Activated CD8-positive, alpha-beta memory T cell treated with anti-CD3 and anti-CD28 coated beads for 36 hours (primary cell): Measurements from ENCODE around the gene RAD21L1. TPM values are rescaled to one million over a fixed set of nuclear protein-coding genes. Genes with fewer than 3 reads are reported as not detected.

Experiments used
- CTCF ChIA-PET: fragments of 350-600 bp; sonication (Branson Sonifier 250); formaldehyde crosslinking; loops from one replicate; lab custom pipeline; 2021; ENCODE audit warnings: antibody characterized with exemption; lab: Charles Lee
- POLR2A ChIA-PET: fragments of 350-600 bp; sonication (Branson Sonifier 250); formaldehyde crosslinking; loops from one replicate; lab custom pipeline; 2021; ENCODE audit warnings: antibody characterized with exemption; lab: Charles Lee
- total RNA-seq, 2 experiments: library from RNA; stranded (reverse); gene quantifications; one replicate each; pipeline ENCODE4 v1.2.3, GENCODE V29; 2021

Gene RAD21L1
- not detected for total RNA-seq

DNA sequence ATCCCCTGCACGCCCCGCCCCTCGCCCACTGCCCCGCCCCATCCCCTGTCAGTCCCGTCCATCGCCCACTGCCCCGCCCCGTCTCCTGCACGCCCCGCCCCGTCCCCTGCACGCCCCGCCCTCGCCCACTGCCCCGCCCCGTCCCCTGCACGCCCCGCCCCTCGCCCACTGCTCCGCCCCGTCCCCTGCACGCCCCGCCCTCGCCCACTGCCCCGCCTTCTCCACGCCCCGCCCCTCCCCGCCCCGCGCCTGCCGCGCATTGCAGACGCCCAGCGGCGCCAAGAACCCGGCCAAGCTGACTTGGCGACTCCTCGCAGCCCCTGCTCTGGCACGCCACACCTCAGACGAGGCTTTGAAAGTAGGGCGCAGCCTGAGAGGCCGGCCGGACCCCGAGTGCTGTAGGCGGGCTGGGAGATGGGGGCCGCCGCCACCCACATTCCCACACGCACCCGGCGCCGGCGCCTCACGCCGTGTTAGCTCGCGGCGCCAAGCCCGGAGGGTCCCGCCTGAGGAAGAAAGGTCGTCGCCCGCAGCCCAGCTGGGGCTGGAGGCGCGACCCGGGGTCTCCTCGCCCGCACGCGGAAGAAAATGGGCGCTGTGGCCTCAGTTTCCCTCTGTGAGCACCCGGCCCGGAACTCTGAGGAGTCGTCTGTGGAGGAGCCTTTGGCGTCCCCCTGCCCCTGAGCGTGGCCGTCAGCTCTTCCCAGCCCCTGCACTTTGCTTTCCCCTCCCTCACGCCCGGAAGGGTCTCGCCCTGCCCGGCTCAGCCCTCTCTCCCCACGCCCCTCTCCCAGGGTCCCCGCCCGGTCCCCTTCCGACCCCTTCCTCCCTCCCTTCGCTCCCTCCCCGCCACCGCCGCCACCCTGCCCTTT, at the start of gene RAD21L1:
RAD21L1 (plus strand) TSS at position 262 of the 872 bp plus-strand sequence. CDS start 2,410 bp downstream, outside the sequence.
- ChIA-PET POLR2A (interaction anchor here (0.5 kb wide), 1 partner anchor 1945 kb away, joined by 9 read pairs; no protein-coding TSS in a partner anchor), CTCF (interaction anchor here (1.2 kb wide), 1 partner anchor 13 kb away, joined by 3 read pairs; no protein-coding TSS in a partner anchor)

DNA sequence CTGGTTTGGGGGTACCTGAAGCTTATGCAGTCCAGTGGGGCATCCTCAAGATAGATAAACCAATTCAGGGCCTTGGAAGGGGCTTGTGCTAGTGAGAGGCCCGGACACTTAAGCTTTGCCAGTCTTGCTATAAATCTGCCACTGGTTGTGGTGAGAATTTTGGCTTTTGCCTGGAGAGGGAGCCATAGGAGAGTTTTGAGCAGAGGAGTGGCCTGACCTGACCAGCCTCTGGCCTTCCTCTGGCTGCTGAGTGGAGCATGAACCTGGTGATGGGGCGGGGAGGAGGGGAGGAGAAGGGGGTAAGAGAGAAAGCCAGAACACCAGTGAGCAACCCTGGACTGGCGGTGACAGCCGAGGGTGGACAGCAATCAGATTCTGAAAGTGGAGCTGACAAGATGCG, 48.2 kb upstream of the RAD21L1 start:
- ChIA-PET CTCF (no interaction called here), POLR2A (no interaction called here)

DNA sequence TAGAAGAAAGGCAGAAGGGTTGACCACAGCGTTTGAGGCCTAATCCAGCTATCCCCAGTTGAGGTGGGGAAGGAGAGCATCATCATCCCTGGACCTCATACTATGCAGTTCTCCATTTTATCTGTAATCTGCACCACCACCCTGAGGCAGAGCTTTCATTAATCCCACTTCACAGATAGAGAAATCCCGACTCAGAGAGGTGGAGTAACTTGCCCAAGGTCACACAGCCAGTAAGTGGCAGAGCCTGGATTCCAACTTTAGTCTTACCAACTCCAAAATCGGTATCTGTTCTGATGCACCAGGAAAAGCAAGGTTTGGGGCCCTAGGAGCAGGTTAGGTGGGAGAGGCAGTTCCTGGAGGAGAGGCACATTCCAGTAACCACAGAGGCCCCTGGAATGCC, 47.7 kb upstream of the RAD21L1 start:
- ChIA-PET CTCF (no interaction called here), POLR2A (no interaction called here)

DNA sequence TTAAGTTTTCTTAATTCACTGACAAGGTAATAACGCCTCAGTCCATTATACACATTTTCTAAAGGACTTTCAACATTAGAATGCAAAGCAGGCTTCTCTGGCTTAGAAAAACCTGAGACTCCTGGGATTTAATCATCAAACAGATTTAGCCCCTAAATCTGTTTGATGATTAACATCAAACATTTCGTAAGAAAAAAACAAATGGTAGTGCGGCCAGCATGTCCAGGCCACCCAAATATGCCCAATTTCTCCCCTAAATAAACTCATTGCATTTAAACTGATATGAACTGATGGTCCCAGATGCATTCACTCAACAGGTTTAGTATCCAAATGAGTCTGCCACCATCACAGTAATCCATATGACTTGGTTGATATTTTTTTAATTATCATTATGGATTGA, 47.2 kb upstream of the RAD21L1 start:
- CTCF ChIA-PET, result no interaction called here
- POLR2A ChIA-PET, result no interaction called here

DNA sequence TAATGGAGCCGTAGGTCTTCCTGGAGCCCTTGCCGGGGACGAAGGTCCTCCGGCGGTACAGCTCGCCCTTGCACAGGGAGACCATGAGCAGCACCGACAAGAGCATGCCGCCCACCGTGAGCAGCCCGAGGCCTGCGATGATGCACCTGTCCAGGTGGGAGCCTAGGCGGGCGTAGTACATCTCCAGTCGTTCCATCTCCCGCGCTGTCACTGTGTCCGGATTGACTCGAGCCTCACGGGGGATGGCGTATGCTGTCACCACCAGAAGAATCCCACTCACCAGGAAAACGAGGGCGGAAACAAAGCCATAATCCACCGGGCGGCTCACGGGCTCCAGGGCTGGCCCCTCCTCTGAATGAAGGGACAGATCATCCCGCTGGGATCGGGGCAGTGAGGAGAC, 44.9 kb upstream of the RAD21L1 start:
- POLR2A ChIA-PET, result no interaction called here
- CTCF ChIA-PET, result no interaction called here

DNA sequence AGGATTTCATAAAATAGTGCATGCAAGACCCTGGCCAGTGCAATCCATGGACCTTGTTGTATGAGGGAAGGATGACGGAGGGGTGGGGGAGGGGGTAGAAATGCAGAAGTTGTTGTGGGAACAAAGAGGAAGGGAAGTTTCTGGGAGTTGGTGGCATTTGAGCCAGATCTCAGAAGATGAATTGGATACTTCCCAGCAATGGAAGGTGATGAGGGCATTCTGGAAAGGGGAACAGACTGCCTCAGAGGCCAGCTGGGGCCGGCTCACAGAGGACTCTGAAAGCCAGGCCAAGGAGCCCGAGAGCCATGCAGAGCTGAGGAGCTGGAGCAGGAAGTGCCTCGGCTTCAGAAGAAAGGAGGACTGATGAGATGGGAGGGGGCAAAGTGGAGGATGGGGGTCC, 43.7 kb upstream of the RAD21L1 start:
- ChIA-PET POLR2A (no interaction called here), CTCF (no interaction called here)

DNA sequence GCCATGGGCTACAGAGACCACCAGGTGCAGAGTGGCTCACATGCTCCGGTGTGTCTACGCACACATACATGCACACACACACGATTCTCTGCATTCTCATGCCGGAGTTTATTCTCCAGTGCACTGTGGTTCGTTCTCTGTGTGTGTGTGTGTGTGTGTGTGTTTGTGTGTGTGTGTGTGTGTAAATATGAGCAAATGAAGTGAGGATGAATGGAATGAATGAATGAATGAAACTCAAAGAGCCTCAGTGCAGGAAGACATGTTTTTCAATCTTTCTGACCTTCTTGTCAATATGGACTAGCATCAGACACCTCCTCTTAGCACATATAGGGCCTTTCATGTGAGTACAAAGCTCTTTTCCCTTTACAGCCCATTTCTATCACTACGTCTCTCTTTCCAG, 42.7 kb upstream of the RAD21L1 start:
- ChIA-PET POLR2A (no interaction called here), CTCF (no interaction called here)

DNA sequence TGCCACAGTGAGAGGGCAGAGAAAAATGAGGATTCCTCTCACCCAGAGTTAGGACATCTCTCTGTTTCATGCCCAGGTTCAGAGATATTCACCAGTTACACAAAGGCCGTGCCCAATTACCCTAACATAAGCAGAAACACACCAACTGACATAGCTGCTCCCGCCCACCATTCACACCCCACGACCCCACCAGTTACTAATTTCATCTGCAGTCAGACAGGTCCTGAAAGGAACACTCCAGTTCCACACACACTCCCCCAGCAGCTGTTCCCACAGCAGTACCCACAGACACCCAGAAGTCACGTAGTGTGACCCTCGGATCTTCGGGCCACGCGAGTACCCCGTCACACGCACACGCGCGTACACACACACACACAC, 41.6 kb upstream of the RAD21L1 start:
- POLR2A ChIA-PET, result no interaction called here
- CTCF ChIA-PET, result no interaction called here

DNA sequence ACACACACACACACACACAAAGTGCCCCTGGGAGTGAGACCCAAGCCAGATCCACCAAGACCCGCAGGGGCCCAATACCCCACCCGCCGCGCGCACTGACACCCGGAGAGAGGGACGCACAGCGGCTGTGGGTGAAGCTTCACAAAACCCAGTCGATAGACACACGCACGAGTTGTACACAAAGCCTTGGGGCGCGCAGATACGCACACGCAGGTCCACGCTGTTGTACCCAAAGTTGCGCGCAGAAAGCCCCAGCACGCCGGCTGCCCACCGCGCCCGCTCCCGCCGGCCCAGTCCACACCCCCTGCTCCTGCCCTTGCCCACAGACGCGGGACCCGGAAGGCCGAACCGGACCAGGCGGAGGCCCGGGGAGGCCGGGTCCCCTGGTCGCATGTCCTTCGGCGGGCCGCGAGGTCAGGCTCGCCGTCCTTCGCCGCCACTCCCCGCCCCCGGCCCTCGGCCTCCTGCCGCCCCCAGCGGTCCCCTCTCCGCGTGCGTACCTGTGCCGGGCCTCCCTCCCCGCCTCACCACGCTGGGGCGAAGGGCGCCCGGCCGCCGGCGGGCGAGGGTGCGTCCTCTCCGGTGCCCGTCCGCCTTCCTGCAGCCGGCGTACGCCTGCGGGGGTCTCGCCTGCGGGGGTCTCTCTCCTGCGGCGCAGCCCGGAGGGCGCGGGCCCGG, 41.1 kb upstream of the RAD21L1 start, which contains the start of gene TMEM74B:
TMEM74B (minus strand) TSS at position 344 of the 678 bp plus-strand sequence. CDS start 1,180 bp downstream, outside the sequence.
- ChIA-PET CTCF (interaction anchor here (0.9 kb wide), 1 partner anchor 73 kb away, joined by 4 read pairs; no protein-coding TSS in a partner anchor), POLR2A (no interaction called here)

DNA sequence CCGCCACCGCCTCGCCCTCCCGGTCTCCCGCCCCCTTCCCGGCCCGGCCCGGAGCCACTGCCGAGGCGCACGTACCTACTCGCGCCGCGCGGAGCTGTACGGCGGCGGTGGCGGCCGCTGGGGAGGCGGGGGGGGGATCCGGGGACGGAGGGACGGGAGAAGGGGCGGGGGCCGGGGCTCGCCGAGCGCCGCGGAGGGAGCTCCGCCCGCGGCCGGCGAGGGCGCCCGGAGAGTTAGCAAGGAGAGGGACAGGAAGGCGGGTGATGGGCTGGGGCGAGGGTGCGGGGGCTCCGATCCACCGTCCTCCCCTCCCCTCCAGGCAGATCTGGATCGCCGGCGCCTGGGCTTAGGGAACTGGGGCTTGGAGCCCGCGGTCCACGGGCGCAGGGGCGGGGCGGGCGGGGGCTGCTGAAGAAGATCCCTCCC, 40.5 kb upstream of the RAD21L1 start:
- POLR2A ChIA-PET, result interaction anchor here (0.5 kb wide), 1 partner anchor 1860 kb away, joined by 4 read pairs; no protein-coding TSS in a partner anchor
- CTCF ChIA-PET, result interaction anchor here (0.9 to 1.3 kb wide), 2 partner anchors 12 to 74 kb away, joined by 4 read pairs; no protein-coding TSS in a partner anchor

DNA sequence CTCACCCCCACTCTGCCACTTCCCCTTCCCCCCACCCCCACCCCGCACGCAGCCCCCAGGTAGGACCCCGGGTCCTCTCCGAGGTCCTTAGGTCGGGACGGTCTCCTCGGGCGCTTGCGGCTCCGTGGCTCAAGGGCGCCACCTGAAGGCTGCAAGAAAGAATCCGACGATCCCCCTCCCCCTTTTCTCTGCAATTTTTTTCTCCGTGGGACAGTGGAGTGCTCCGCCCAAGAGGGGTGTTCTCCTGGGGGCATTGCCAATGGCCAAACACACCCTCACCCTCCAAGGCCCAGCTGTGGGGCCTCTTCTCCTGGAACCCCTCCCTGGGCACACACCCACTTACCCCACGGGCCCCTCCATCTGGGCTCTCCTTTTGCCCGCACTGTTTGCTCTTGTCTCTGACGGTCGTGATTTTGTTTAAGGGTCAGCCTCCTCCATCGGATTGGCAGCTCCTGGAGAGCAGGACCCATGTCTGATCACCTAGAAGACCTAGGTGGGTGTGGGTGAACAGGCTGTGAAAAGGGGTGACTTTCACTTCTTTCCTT, 40.0 kb upstream of the RAD21L1 start:
- POLR2A ChIA-PET, result interaction anchor here (0.5 kb wide), 1 partner anchor 1859 kb away, joined by 4 read pairs; no protein-coding TSS in a partner anchor
- CTCF ChIA-PET, result interaction anchor here (0.9 to 1.3 kb wide), 2 partner anchors 13 to 74 kb away, joined by 4 read pairs; no protein-coding TSS in a partner anchor

DNA sequence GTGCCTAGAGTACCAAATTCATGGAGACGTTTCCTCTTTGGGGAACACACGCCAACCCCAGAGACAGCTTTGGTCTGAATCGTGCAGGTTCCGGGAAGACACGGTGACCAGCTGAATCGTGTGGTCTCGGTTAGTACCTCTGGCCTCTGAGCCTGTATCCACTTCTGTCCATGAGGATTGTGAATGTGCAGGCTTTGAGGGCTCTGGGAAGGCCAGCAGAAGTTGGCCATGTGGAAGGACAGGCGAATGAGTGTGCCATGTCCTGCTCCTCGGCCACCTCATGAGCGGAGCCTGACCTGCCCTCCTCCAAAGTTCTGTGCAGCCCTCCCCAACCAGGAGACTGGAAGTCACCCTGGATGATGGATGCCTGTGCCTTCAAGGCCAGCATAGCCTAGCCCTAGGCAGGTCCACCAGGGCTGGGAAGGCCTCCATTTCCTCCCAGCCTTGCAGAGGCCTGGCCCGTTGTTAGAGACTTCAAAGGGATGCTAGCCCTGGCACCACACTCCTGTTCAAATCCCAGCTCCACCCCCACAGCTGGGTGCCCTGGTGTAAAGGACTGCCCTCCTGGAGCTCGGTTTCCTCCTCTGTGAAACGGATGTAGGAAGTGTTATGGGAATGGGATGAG, 39.4 kb upstream of the RAD21L1 start:
- CTCF ChIA-PET, result interaction anchor here (1.3 kb wide), 1 partner anchor 13 kb away, joined by 4 read pairs; no protein-coding TSS in a partner anchor

DNA sequence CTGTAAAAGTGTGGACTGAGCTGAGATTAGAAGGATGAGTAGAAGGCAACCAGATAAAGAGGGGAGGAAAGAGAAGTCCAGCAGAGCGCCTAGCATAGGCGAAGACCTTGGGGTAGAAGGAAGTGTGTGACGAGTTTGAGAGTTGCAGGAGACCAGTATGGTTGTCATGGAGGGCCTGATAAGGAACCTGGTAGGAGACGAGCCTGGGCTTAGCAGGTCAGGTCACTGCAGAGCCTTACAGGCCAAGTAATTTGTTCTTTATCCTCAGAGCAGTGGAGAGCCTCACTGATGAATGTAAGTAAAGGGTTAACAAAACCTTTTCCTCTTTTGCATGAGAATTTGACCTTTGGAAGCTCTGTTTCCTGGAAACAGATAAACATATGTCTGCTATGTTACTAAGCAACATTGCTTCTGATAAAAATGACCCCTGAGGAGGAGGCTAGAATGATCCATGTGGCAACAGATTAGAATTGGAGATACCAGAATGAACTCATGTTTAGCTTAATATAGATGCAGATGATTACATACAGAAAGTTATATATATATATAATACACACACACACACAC, 38.2 kb upstream of the RAD21L1 start:
- ChIA-PET CTCF (no interaction called here), POLR2A (no interaction called here)

More for the DNA sequence above, 39.4 kb upstream of the RAD21L1 start:
- POLR2A ChIA-PET, result no interaction called here

DNA sequence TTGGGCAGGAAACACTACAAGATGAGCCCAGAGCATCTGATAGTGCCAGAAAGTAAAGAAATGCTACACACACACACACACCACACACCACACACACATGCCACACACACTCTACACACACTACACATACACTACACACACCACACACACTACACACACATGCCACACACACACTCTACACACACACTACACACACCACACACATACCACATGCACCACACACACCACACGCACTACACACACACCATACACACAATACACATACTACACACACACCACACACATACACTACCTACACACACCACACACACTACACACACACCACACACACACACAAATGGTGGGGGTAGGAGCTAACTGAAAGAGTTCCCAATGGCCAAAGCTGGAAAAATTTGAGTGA, 37.5 kb upstream of the RAD21L1 start:
- POLR2A ChIA-PET, result no interaction called here

DNA sequence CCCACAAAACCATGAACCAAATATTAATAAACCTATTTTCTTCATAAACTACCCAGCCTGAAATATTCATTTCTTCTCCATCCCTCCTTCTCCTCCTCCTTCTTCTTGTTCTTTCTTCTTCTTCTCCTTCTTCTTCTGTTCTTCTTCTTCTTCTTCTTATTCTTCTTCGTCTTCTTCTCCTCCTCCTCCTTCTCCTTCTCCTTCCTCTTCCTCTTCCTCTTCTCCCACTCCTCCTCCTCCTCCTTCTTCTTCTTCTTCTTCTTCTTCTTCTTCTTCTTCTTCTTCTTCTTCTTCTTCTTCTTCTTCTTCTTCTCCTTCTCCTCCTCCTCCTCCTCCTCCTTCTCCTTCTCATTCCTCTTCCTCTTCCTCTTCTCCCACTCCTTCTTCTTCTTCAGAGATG, 36.0 kb upstream of the RAD21L1 start:
- ChIA-PET POLR2A (no interaction called here), CTCF (no interaction called here)

More for the DNA sequence above, 37.5 kb upstream of the RAD21L1 start:
- CTCF ChIA-PET, result interaction anchor here (1.0 kb wide), 1 partner anchor 24 kb away, joined by 4 read pairs; no protein-coding TSS in a partner anchor

DNA sequence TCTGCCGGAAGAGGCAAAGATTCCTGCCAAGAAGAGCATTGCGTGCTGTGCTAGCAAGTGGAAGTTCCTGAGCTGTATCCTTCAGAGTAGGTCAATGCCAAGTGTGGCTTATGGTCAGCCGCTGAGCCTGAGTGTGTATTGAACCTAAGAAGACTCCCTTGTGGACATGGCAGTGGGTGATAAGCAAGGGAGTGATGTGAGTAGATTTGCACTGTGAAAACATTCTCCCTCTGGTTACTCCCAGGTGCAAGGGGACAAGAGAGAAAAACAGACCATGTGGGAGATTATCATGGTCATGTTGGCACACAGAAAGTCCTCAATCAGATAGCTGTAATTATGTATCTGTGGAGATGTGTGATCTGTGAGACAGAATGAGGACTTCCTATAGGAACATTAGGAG, 35.0 kb upstream of the RAD21L1 start:
- ChIA-PET CTCF (no interaction called here), POLR2A (no interaction called here)

DNA sequence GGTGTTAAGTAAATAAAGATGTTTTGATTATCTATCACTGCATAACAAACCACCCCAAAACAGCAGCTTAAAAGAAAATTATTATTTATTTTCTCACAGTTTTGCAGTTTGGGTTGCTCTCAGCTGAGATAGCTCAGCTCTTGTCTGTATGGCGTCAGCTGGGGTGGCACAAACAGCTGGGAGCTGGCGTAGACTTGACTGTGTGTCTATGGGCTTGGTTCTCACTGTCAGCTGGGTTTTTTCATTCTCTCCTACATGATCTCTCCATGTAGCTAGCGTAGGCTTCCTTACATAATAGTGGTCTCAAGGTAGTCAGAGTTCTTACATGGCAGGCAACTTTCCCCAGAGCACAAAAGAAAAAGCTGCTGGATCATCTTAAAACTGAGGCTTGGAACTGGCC, 34.5 kb upstream of the RAD21L1 start:
- ChIA-PET POLR2A (no interaction called here), CTCF (no interaction called here)

DNA sequence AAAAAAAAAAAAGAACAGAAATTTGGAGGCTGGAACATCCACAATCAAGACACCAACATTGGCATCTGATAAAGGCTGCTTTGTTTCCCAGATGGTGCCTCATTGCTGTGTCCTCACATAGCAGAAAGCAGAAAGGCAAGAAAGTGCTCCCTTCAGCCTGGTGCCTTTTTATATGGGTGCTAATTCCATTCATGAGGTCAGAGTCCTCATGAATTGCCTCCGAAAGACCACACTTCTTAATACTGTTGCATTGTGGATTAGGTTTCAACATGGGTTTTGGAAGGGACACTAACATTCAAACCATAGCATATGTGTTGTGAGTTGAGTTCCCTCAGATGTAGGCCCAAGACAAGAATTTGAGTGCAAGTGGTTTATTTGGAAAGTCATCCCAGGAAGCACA, 30.6 kb upstream of the RAD21L1 start:
- ChIA-PET POLR2A (no interaction called here), CTCF (interaction anchor here (1.2 kb wide), 1 partner anchor 18 kb away, joined by 3 read pairs; no protein-coding TSS in a partner anchor)

DNA sequence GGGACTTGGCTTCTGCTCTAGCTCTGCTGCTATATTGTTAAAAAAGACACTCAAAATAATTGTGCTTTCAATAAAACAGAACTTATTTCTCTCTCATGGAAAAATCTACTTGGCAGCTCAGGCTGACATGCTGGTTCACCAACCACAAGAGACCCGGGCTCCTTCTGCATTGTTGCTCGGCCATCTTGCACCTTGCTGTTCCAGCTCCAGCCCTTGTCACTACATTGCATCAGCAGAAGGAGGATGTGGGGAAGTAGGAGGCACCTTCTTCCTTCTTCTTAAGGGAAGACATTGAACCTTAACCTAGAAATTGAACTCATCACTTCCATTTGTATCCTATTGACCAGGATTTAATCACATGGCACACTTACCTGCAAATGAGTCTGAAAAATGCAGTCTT, 29.2 kb upstream of the RAD21L1 start:
- POLR2A ChIA-PET, result no interaction called here
- CTCF ChIA-PET, result no interaction called here
